Nephron (organoid): ENCODE measurements around the gene EEF1AKMT3.

Source experiments
- H3K27ac Mint-ChIP-seq, 3 experiments: 2 replicates each; pipeline ENCODE4 v1.8.0; 2020; ENCODE audit warnings: mixed read lengths in 3 of 3, mild to moderate bottlenecking in 2 of 3, moderate library complexity in 1 of 3
- H3K27me3 Mint-ChIP-seq: 2 replicates; pipeline ENCODE4 v1.8.0; 2021; ENCODE audit warnings: low read depth, mild to moderate bottlenecking, moderate library complexity, mixed read lengths
- H3K36me3 Mint-ChIP-seq: 2 replicates; pipeline ENCODE4 v1.8.0; 2020; ENCODE audit warnings: low read depth, mixed read lengths
- H3K4me1 Mint-ChIP-seq: 2 replicates; pipeline ENCODE4 v1.8.0; 2020; ENCODE audit warnings: mixed read lengths
- H3K4me3 Mint-ChIP-seq, 3 experiments: 2 replicates each; pipeline ENCODE4 v1.8.0; 2020; ENCODE audit warnings: mild to moderate bottlenecking in 3 of 3, mixed read lengths in 3 of 3, moderate library complexity in 2 of 3
- H3K9me3 Mint-ChIP-seq: 2 replicates; pipeline ENCODE4 v1.8.0; 2020; ENCODE audit warnings: mixed read lengths
- TF ChIP-seq, protein P1 (sequence below), 3 experiments: fragments of 200-600 bp; sonication (generic); IDR thresholded peaks; one replicate each; pipeline ENCODE4 v1.5.0; 2021; ENCODE audit warnings: antibody characterized with exemption in 3 of 3; ENCODE audit not compliant: unreplicated experiment in 3 of 3

The EEF1AKMT3 gene

DNA sequence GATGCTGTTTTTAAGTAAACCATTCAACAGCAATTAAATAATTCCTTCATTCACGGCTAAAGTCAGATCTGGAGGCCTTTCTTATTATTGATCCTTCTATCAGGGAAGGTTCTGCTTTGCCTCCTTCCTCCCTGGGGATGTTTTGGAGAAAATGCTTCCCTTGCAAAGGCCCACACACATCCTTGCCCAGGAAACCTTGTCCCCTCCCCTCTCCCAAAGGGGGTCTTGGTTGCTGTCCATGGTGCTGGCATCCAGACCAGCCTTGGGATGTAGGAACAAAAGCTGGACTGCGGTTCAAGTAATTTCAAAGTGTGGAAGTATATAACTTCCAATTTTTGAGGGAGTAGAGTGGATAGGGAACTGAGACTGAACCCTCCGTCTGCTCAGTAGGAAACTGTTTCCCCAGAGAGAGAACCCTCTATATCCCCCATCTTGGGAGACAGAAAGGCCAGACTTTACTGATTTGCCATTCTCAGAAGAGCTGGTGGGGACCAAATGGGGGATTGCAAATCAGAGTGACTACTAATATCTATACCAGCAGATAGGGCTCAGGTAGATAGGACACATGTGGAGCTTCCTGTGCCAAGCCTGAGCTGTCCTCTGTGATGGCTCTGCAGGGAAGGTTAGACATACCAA, 11.9 kb upstream of the EEF1AKMT3 start:
- H3K36me3 Mint-ChIP-seq = peaks cover 16% of the 10 kb centered on the region
- H3K4me3 Mint-ChIP-seq = no peak overlapping the region
- TF ChIP-seq, protein P1, sequence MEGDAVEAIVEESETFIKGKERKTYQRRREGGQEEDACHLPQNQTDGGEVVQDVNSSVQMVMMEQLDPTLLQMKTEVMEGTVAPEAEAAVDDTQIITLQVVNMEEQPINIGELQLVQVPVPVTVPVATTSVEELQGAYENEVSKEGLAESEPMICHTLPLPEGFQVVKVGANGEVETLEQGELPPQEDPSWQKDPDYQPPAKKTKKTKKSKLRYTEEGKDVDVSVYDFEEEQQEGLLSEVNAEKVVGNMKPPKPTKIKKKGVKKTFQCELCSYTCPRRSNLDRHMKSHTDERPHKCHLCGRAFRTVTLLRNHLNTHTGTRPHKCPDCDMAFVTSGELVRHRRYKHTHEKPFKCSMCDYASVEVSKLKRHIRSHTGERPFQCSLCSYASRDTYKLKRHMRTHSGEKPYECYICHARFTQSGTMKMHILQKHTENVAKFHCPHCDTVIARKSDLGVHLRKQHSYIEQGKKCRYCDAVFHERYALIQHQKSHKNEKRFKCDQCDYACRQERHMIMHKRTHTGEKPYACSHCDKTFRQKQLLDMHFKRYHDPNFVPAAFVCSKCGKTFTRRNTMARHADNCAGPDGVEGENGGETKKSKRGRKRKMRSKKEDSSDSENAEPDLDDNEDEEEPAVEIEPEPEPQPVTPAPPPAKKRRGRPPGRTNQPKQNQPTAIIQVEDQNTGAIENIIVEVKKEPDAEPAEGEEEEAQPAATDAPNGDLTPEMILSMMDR (IDR thresholded peaks at IDR 0.05; ENCODE audit: unreplicated experiment in 3 of 3) = no peak
- H3K4me1 Mint-ChIP-seq = peaks cover 9% of the 10 kb centered on the region
- H3K27me3 Mint-ChIP-seq = peaks cover 86% of the 10 kb centered on the region
- no peak overlapping the region for H3K27ac Mint-ChIP-seq
- no peaks in the 10 kb centered on the region for H3K9me3 Mint-ChIP-seq

DNA sequence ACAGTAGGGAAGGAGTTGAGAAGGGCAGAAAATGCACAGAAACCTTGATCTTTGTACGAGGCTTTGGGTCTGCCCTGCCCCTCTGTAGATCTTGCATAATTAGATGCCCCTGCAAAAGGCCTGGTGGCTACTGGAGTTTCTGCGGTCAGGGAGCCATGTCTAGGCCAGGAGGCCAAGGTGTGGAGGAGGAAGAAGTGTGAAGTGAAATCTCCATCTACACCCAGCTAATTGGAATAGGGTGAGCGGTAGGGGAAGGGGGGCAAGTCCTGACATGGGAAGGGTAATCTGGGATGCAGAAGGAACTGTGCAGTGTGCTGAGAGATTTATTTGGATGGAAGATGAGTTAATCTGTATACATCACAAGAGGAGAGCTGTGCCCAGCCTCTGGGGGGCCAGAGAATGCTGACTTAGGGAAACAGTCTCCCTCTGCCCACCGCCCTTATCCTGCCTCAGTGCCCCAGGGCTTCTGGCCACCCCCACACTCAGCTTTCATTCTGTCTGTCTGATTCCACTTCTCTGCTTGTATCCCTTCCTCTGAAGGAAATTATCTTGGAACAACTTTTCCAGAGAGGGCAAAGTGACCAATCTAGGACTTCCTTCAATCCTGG, 10.9 kb upstream of the EEF1AKMT3 start:
- Mint-ChIP-seq H3K27me3 (peaks cover 89% of the 10 kb centered on the region), H3K4me3 (no peak overlapping the region), H3K9me3 (no peaks in the 10 kb centered on the region), H3K27ac (no peak overlapping the region), H3K4me1 (peaks cover 8% of the 10 kb centered on the region), H3K36me3 (peaks cover 16% of the 10 kb centered on the region)
- TF ChIP-seq, protein P1 (IDR thresholded peaks at IDR 0.05; ENCODE audit: unreplicated experiment in 3 of 3) = no peak

DNA sequence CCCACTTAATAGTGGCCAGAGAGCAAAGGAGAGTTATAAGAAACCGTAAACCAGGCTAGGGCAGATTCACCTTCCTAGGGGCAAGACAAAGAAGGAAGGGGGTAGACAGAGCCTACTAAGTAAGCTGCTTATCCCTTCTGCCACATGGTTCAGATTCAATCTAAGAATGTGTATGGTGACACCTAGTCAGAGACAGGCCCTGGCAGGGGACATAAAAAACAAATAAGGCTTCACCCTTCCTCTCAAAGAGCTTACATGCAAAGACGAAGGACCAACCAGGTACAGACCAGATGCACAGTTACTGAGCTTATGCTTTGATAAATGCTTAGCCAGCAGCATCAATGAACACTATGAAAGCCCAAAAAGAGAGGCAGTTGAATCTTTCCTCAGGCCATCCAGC, 10.0 kb upstream of the EEF1AKMT3 start:
- H3K4me1 Mint-ChIP-seq = peaks cover 9% of the 10 kb centered on the region
- H3K36me3 Mint-ChIP-seq = peaks cover 13% of the 10 kb centered on the region
- TF ChIP-seq, protein P1 (IDR thresholded peaks at IDR 0.05; ENCODE audit: unreplicated experiment in 3 of 3) = no peak
- H3K4me3 Mint-ChIP-seq = no peak overlapping the region
- no peaks in the 10 kb centered on the region for H3K9me3 Mint-ChIP-seq
- H3K27ac Mint-ChIP-seq = no peak overlapping the region
- H3K27me3 Mint-ChIP-seq = peaks cover 90% of the 10 kb centered on the region

DNA sequence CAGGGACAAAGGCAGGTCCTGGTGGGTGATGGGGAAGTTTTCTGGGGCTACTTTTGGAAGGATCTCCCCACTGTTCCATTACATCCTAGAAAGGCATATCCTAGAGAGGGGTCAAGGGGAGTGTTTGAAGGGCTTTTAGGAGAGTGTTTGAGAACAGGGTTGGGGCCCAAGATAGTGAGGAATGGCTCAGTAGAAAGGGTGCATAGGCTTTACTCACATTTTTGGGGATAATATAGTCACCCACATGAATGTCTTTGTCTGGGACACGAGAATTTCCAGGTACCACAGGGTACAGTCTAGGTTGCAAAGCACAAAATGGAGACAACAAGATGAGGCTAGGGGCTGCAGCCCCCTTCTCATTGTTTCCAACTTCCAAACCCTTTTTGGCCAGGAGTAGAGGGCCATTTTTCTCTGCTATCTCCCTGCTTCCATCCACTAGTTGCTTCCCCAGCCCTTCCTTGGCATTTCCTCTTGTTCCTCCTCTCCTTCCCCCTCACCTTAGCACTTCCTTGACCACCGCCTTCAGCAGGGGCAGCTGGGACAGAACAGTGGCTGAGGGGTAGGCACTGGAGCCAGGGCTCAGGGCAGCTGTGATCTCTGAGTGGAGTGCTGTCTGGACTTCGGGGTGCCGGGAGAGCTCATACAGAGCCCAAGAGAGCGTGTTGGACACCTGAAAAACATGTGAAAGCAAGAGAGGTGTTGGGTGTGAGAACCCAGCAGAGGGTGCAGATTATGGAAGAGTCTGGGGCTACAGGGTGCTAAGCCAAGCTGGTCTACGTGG, 8.3 kb upstream of the EEF1AKMT3 start:
- Mint-ChIP-seq H3K36me3 (peaks cover 17% of the 10 kb centered on the region), H3K9me3 (no peaks in the 10 kb centered on the region), H3K4me1 (peaks cover 9% of the 10 kb centered on the region), H3K27ac (no peak overlapping the region), H3K27me3 (peaks cover 97% of the 10 kb centered on the region), H3K4me3 (peak overlapping the region; percentile 6 to 16 (median 14))
- TF ChIP-seq, protein P1 (IDR thresholded peaks at IDR 0.05; ENCODE audit: unreplicated experiment in 3 of 3) = no peak

DNA sequence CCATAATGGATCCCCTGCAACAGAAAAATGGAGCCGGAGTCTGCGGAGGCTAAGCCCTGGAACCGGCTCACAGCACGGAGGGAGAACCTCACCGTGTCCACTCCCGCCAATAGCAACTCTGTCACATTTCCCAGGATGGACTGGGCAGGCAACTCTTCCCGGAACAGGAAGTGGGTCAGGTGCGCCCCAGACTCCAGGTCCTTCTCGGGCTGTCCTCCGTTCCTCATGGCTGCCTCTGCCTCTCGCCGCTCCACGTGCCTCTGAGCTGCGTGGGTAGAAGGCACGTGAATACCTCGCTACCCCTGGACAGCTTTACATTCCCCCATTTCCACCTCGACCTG, 7.8 kb upstream of the EEF1AKMT3 start:
- peaks cover 97% of the 10 kb centered on the region for H3K27me3 Mint-ChIP-seq
- no peaks in the 10 kb centered on the region for H3K9me3 Mint-ChIP-seq
- H3K27ac Mint-ChIP-seq = no peak overlapping the region
- peaks cover 9% of the 10 kb centered on the region for H3K4me1 Mint-ChIP-seq
- TF ChIP-seq, protein P1 (IDR thresholded peaks at IDR 0.05; ENCODE audit: unreplicated experiment in 3 of 3) = no peak
- peak overlapping the region in 1 of 3 experiments; percentile 31 for H3K4me3 Mint-ChIP-seq
- H3K36me3 Mint-ChIP-seq = peaks cover 15% of the 10 kb centered on the region
